T-helper 2 cell treated with Interferon-gamma antibody and Interleukin-4, amounts not matched to agents 100 ng/mL and 5 ng/mL, for 36 hours (primary cell): ENCODE results near the gene SLMAP. TPM values are rescaled to one million over a fixed set of nuclear protein-coding genes. Genes with fewer than 3 reads are reported as not detected.

Experiments used
- intact Hi-C: fragments of 100-400 bp; cut with micrococcal nuclease; formaldehyde crosslinking; loops from one replicate; pipeline ENCODE4 v1.15.1; 2023
- total RNA-seq: library from RNA; stranded (reverse); gene quantifications from 2 replicates; pipeline ENCODE4 v1.2.3, GENCODE V29; 2022

SLMAP gene, protein sequence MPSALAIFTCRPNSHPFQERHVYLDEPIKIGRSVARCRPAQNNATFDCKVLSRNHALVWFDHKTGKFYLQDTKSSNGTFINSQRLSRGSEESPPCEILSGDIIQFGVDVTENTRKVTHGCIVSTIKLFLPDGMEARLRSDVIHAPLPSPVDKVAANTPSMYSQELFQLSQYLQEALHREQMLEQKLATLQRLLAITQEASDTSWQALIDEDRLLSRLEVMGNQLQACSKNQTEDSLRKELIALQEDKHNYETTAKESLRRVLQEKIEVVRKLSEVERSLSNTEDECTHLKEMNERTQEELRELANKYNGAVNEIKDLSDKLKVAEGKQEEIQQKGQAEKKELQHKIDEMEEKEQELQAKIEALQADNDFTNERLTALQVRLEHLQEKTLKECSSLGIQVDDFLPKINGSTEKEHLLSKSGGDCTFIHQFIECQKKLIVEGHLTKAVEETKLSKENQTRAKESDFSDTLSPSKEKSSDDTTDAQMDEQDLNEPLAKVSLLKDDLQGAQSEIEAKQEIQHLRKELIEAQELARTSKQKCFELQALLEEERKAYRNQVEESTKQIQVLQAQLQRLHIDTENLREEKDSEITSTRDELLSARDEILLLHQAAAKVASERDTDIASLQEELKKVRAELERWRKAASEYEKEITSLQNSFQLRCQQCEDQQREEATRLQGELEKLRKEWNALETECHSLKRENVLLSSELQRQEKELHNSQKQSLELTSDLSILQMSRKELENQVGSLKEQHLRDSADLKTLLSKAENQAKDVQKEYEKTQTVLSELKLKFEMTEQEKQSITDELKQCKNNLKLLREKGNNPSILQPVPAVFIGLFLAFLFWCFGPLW
- 51.1 and 53.4 TPM in 2 replicates for total RNA-seq

DNA sequence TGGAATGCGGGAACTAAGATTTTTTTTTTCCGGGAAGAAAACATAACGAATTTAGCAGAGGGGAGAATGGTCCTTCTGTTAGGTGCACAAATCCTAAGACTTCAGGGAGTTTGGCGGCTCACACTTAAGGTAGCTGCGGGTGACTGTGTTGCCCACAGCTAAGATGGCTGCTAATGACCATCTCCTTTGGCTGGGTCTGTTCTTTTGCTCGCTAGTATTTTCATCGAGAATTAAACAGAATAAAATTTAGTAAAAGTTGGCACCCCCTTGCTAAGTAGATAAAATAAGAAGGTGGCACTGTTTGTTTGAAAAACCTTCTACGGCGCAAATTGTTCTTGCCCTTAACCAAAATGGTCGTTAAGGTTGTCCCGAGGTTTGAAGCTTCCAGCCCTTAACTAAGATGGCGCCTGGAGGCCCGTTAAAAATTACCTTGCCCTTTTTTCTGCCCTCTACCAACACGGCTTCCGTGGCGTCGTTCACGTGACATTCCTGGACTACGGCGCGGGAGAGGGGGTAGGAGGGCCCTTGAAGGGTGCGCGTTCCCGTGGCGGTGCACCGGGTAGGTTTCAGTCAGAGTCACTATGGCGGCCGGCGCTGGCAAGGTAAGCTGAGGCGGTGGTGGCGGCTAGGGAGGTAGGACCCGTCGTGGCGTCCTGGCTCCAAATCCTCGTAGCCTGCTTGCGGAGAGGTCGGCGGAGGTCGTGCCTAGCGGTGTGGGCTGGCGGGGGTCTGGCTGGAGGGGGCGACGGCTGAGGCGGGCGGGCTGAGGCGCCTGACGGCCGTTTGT lies at the start of gene SLMAP:
Gene SLMAP (plus strand): TSS at position 569 of the 787 bp plus-strand sequence. CDS start 1,343 bp downstream, outside the sequence.
- intact Hi-C loops, result loop anchor here (1.0 to 5.0 kb wide), 6 partner anchors 46 to 551 kb away; partner anchors contain the start of genes ARF4, HTD2, PDE12 and RPP14

DNA sequence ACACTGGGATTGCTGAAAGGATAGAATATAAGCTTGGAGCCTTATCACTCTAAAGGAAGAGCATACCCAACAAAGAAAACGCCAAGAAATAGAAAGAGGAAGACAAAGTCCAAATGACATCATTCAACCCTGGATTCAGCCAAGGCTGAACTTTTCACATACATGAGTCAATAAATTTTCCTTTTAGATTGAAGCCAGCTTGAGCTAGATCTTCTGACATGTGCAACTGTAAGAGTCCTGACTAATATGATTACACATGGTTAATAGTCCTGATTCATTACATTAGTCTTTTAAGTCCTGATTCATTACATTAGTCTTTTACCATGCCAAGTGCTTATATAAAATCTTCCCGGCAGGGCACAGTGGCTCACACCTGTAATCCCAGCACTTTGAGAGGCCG lies 49.6 kb upstream of the SLMAP start:
- intact Hi-C loops, result no loop called here

DNA sequence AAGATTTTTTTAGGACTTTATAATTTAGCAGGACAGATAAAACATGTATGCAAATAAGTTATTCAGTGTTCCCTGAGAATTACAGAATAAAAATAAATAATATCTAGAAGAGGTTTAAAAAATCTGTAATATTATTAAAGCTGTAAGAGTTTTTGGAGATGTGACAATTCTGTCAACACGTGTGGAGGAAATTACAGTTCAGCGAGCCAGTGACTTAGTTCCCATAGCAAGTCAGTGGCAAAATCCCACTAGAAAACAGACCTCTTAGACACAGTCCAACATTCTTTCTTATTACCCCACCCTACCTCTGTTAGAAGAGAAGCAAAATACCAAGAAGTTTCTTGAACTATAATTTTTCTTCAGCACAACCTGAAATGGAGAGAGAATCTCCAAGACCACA lies 47.1 kb upstream of the SLMAP start:
- intact Hi-C loops, result no loop called here

DNA sequence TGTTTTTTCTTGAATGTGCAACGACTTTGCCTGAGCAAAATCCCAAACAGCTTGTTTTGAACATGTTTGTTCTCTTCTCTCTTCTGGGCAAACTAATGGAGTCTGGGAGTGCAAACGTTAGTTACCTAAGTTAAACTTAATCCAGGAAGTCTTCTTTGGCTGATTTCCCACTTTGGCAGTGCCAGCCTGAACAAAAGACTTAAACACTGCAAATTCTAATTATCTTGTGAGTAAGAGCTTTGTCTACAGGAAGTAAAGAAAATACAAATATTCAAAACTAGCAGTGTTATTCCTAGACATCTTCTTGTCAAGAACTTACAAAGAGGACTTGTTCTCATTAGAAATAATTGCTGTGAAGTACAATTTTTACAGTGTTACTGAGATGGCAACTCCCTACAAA lies 46.5 kb upstream of the SLMAP start:
- intact Hi-C loops, result no loop called here

DNA sequence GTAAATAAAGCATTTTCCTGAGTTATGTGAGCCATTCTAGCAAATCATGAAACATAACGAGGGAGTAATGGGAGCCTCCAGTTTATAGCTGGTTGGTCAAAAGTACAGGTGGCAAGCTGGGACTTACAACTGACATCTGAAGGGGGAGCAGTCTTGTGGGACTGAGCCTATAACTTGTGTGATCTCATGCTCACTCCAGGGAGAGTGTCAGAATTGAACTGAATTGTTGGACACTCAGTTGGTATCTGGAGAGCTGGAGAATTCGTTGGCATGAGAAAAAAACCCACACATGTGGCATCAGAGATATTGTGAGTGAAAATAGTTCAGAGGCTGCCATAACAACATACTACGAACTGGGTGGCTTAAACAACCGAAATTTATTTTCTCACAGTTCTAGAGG lies 40.4 kb upstream of the SLMAP start:
- intact Hi-C loops, result no loop called here

DNA sequence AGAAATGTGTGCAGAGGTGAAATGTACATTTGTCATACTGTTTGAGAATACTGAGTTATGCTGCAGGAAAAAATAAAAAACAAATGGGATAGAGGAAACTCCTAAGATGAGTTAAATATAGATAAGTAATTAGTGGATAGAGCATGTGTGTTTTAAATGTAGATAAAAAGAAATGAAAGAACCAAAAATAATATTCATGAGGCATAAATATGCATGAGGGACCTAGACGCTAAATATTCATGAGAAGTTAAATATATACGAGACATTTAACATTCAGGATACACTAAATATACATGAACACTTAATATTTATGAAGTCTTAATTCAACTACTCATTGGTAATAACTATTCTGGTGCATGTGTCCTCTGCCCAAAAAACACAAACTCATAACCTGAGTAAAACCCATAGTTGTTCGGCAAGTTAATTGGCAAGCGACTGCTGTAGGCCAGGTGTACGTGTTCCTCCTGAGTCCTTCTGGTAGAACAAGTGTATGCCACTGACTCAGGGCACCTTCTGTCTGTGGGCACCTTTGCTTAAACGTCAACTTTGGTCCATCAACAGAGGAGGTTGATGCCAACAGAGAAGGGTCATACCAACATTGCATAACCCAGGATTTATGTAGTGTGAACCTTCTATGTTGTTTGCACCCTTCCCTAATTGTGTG lies 38.8 kb upstream of the SLMAP start:
- intact Hi-C loops, result no loop called here

DNA sequence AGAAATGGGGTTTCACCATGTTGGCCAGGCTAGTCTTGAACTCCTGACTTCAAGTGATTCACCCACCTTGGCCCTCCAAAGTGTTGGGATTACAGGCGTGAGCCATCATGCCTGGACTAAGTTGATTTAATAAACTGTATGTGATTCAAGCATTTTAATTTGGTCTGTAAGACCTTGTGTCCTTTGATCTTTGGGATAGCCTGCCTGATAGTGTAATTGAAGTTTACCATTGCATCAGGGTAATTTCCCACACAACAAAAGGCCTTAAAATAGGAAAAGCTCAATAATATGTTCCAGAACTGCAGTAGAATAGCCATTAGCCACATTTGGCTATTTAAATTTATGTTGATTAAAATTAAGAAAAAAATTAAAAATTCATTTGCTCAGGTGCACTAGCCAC lies 38.0 kb upstream of the SLMAP start:
- intact Hi-C loops, result no loop called here

DNA sequence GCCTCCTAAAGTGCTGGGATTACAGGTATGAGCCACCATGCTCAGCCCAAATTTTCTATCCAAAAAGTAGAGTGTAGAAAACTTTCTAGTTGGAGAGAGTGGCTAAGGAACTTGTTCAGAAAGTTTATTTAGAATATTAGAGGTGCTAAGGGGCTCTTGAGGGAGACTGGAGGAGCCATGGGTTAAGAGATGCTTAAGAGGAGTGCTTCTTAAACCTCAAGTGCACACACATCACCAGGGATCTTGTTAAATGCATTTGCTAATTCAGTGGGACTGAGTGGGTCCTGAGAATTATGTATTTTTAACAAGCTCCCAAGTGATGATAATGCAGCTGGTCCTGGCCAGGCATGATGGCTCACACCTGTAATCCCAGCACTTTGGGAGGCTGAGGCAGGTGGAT lies 29.7 kb upstream of the SLMAP start:
- intact Hi-C loops, result no loop called here

DNA sequence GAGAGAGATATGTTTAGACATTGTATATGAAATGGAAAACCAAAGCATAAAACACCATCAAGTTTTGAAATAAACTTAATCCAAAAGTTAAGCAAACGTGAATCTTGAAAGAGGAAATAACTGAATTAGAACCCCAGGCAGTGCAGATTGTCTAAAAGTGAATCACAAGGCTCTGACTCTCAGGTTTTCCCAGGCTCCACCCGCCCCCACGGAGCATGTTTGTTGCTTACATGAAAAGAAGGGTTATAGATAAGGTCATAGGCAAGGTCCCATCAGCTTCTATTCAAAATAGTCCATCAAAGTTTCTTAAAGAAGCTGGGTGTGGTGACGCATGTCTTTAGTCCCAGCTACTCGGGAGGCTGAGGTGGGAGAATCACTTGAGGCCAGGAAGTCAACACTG lies 29.0 kb upstream of the SLMAP start:
- intact Hi-C loops, result no loop called here

DNA sequence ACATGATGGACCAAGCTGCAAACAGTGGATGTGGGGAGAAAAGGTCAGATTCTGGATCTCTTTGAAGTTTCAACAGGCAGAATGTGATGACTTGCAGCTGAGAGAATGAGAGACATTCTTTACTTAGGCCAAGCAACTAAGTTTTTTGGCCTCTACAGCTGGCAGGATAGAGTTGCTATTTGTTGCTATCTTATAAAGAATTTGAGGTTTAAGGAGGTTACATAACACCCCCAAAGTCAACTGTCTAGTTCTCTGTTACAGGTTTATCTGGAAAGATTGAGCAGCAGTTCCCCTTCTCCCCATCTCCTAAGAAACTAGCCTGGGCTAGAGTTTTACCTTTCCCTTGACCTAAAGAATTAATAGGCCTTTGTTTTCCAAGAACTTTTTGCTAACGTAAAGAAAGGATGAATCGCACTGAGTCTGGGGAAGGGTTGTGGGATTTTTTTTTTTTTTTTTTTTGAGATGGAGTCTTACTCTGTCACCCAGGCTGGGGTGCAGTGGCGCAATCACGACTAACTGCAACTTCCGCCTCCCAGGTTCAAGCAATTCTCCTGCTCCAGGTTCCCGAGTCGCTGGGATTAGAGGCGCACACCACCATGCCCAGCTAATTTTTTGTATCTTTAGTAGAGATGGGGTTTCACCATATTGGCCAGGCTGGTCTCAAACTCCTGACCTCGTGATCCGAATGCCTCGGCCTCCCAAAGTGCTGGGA lies 26.6 kb upstream of the SLMAP start:
- intact Hi-C loops, result no loop called here

DNA sequence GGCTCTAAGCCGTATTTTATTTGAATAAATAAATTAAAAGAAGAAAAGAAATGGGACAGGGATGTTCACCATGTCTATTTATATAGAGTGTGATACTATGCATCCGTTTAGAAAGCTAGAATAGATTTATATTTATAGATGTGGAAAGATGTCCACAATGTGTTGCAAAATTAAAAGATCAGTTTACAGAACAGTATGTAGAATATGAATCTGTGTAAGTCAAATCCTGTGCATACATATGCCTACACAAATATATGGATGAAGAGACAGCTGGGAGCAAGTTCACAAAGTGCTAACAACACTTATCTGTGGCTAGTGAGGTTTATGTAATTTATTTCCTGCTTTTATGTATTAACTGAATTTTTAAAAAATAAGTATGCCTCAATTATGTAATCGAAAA lies 25.4 kb upstream of the SLMAP start:
- intact Hi-C loops, result no loop called here

DNA sequence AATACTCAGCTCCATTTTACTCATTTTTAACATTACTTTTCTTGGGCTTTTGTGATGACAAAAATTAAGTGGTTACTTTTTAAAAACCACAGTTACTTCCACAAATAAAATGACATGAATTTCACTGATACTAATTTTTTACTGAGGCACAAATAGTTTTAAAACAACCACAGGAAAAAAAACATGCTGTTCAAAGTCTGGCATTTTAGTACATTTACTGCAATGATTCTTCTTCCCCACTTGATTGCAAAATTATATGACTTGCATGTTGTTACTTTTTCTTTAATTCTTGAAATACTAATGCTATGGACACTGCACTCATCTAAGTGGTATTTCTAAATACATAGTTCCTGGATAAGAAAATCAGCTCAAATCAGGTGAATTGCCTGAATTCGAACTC lies 24.8 kb upstream of the SLMAP start:
- intact Hi-C loops, result no loop called here

DNA sequence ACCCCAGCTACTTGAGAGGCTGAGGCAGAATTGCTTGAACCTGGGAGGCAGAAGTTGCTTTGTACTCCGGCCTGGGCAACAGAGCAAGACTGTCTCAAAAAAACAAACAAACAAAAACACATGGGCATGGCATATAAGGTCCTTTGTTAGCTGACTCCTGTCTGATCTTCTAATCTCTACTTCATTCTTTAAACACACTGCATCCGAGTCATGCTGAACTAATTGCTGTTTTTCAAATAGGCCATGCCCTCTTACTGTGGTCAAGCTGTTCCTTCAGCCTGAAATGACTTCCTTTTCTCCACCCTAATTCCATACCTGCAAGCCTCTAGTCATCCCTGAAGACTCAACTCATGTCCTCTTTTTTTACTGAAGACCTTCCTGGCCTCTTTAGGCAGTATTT lies 22.3 kb upstream of the SLMAP start:
- intact Hi-C loops, result no loop called here

DNA sequence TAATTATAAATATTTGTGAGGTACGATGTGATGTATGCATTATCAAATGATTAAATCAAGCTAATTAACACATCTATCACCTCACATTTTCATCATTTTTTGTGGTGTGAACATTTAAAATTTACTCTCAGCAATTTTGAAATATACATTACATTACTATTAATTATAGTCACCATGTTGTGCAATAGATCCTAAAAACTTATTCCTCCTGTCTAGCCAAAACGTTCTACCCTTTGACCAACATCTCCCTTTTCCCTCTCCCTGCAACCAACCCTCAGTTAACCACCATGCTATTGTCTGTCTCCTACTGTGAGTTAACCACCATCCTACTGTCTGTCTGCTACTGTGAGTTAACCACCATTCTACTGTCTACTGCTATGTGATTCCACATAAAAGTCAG lies 20.7 kb upstream of the SLMAP start:
- intact Hi-C loops, result no loop called here

DNA sequence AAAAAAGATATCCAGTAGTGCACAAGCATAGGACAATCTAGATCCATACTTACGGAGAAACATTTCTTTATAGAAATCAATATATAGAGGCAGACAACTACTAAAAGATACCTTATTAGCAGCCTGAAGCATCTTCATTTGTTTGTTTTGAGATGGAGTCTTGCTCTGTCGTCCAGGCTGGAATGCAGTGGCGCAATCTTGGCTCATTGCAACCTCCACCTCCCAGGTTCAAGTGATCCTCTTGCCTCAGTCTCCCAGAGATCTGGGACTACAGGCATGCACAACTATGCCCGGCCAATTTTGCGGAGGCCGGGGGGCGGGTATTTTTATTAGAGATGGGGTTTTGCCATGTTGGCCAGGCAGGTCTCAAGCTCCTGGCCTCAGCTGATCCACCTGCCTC lies 18.3 kb upstream of the SLMAP start:
- intact Hi-C loops, result no loop called here

DNA sequence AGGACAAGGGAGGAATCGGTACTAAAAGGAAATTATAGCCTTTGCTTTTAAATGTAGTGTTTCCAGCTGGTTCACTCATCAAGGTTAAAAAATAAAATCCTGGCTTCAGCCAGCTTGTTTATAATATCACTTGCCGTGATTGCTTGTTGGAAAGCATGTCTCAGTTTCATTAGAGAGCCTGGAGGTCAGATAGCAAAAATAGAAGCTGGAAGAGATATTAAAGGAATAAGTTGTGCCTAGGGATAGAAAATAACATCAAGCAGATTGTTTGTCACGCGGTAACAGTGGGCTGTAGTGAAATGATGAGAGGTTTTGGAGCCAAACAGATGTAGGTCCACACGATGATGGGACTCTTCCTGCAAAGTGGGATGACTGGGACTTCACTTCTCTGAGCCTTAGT lies 17.7 kb upstream of the SLMAP start:
- intact Hi-C loops, result no loop called here

DNA sequence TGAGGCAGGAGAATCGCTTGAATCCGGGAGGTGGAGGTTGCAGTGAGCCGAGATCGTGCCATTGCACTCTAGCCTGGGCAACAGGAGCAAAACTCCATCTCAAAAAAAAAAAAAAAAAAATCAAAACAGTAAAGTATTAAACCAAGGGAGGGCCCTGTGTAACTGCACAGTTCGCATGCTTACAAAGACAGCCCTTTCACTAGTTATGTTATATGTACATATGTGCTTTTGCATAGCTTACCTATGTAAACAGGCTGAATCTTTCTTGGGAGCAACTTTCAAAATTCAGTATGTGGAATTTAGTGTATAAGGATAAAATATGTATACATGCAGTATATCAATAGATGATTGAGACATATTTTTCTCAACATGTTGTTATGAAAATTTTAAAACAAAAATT lies 16.1 kb upstream of the SLMAP start:
- intact Hi-C loops, result no loop called here

DNA sequence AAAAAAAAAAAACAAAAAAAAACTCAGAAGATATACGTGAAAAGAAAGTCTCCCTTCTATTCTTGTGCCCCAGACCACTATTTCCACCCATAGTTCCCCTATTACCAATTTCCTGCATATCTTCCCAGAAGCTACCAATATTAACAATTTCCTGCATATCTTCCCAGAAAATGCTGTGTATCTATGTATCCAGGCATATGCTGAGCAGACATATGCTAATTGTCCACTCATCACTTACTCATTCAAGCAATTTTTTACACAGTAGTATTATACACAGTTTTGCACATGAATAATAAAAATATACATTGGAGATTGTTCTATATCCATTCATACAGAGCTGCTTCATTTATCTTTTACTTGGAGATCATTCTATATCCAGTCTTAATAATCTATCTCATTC lies 12.6 kb upstream of the SLMAP start:
- intact Hi-C loops, result no loop called here

DNA sequence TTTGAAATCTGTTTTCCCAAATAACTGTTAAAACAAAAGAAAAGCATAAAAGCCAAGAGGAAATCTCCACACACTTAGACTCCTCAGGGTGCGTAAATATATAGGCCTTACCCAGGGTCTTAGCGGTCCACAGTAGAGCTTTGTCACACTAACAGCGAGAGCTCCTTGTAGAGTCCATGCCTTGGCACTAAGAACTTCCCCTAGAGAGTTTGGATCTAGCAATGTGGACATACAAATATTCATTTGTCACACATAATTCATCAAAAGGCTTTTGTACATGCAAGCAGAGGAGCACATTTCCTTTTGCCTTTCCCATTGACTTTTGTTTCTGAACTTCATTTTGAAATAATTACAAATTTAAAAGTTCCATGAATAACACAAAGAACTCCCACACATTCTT lies 11.0 kb upstream of the SLMAP start:
- intact Hi-C loops, result no loop called here

DNA sequence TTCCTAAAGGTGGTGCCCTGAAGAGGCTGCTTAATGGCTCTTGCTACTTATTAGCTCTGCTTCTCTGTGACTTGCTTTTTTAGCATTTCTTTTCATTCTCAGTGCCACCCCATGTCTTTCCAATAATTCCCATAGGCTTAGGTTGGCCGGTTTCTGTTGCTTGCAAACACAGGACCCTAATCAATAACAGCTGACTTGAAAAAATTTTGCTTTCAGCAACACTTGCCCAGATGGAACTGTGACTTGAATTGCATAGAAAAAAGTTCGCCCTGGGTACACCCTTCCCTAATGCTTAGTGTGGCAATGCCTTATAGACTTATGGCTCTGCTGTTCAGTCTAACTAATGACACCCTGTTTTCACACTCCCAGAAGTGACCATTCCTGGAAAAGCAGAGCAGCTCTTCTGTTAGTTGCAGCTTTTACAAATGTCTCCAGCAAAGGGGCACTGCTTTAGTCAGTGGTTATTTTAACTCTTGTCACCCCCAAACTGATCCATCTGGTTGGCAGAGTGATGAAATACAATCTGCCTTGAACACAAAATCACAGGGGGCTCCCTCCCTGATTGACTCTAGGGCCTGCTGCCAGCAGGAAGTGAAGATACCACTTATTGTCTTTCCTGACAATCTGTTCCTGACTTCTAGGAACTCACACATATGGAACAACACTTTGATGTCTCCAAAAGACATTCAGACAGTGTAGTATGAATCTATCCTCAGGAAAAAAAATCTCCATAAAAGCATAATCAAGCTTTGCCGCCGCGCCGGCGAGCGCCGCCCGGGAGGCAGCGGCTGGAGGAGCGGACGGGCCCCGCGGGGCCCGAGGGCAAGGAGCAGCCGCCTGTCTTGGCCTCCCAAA lies 9.7 kb upstream of the SLMAP start:
- intact Hi-C loops, result no loop called here
